ENCODE results near the gene EEF2.
"Not testable (repeated sequence)": the region's sequence is repeated elsewhere in the genome, so short reads cannot be mapped to it uniquely, and the experiment has no call there.

The EEF2 gene

DNA sequence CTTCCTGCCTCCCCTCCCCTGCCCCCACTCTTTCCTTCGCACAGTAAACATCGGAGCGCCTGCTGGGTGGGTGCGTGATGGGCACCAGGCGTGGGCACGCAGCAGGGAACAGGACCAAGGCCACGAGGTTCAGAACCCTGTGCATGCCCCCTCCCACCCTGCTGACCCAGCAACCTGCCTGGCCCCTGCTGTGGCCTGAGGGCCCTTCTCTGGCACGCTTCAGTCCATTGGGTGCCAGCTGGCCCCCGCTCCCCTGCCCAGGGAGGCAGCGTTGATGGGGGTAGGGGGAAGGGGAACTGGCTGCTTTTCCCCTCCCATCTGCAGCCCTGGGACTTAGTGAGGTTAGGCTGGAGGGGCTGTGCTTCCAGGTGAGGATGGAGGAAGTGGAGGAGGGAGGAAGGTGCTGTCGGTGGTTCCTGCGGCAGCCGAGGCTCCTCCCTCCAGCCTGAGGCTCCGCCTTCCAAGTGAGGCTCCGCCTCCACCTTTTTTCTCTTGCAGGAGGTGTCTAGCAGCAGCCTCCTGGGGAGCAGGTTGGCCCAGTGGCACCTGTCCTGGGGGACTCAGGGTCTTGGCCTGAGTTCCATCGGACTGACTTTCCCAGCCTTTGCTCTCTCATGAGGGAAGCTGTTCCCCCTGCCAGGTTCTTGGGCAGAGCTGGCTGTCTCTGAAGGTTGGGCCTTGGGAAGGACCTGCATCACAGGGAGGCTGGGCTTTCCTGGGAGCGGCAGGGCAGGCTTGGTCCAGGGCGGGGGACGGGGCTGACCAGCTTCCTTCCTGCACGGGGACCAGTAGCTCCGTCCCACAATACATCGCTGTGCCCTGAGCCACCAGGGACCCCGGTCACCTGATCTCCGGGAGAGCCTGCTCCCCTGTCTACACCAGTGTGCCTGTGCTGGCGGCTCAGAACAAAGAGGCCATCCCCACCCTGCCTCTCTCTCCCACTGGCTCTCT lies 29.6 kb upstream of the EEF2 start:
- no peak for DNase-seq (ENCODE audit: low spot score)

GRCh38 chr19:4013886-4014540 lies 28.8 kb upstream of the EEF2 start:
- no peak for DNase-seq (ENCODE audit: low spot score)

GRCh38 chr19:4012975-4013634 lies 27.8 kb upstream of the EEF2 start:
- no peak for DNase-seq (ENCODE audit: low spot score)

DNA sequence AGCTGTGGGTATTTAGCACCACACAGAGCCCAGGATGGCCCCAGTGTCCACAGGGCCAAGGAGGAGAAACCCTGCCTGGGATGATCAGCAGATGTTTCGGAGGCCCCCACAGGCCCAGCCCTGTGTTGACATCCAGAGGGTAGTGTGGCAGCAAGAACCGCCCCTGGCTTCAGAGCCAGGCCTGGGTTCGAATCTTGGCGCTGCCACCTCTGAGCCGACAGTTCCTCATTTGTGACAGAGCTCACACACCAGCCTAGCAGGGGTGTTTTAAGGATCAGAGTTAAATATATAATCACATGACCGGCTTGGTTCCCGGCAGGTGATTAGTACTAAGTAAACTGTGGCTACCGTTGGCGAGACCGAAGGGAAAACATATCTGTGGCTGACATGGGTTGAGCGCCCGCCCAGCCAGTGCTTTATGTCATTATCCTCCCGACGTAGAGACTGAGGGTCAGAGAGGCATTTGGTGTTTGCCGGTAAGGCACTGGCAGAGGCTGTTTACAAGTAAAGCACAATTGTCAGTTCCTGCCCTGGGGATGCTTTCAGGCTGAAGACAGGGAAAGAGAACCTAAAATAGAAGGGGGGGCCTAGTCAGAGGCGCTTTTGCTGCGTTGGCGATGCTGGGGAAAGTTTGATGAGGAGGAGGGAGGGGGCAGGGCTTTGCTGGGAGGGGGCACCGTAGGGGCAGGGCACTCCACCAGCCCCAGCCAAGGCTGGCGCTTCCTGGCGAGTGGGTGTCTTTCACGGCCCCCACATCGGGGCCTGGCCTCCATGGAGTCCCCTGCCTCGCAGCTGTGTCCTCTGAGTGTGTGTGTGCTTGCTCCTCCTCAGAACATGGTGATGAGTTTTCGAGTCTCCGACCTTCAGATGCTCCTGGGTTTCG lies 27.1 kb upstream of the EEF2 start:
- DNase-seq (ENCODE audit: low spot score): no peak

DNA sequence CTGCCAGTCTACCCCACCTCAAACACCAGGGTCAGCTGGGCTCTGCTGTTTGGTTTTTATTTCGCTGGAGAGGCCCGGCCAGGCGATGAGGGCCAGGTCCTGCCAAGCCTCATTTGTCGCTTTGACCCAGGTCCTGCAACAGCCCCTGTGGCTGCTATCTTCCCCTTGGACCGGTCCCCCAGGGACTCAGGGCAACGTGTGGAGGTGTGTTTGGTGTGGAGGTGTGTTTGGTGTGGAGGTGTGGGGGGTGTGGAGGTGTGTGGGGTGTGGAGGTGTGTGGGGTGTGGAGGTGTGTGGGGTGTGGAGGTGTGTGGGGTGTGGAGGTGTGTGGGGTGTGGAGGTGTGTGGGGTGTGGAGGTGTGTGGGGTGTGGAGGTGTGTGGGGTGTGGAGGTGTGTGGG lies 26.2 kb upstream of the EEF2 start:
- DNase-seq (ENCODE audit: low spot score): not testable (repeated sequence)

DNA sequence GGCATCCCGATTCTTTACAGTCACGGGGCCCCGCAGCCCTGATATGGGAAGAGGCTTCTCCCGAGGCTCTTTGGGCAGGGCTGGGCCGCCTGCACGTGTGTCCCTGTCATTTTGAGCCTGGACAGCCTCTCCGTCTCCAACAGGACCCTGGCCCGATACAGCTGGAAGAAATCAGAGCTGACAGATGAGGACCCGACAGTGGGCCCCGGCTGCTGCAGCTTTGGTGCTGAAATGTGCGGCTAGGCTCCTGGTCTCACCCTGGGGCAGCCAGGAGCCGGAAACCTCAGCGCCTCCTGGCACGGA lies 25.5 kb upstream of the EEF2 start:
- DNase-seq (ENCODE audit: low spot score): no peak

- DNase-seq (ENCODE audit: low spot score): no peak
These were observed 24.9 kb upstream of the EEF2 start for GRCh38 chr19:4009990-4010807.

GRCh38 chr19:4007836-4008539 lies 22.7 kb upstream of the EEF2 start:
- no peak for DNase-seq (ENCODE audit: low spot score)

- peak; percentile 100 for DNase-seq (ENCODE audit: low spot score)
These were observed 22.0 kb upstream of the EEF2 start, which contains the start of gene PIAS4 for GRCh38 chr19:4007021-4007835. Gene PIAS4 (plus strand): TSS chr19:4007736. CDS start chr19:4007761, 25 bp downstream.

DNA sequence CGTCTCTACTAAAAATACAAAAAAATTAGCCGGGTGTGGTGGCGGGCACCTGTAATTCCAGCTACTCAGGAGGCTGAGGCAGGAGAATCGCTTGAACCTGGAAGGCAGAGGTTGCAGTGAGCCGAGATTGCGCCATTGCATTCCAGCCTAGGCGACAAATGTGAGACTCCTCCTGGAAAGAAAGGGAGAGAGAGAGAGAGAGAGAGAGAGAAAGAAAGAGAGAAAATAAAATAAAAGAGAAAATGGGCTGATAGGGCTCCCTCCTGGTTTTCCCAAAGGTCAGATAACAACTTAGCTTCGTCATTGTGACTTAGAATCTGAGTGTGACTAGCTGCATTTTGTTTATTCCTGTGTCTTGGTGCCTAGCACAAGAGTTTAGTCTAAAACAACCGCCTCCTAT lies 20.2 kb upstream of the EEF2 start:
- DNase-seq (ENCODE audit: low spot score): not testable (repeated sequence)

- DNase-seq (ENCODE audit: low spot score): not testable (repeated sequence)
These were observed 15.5 kb upstream of the EEF2 start for GRCh38 chr19:4000798-4001197.

GRCh38 chr19:3998667-3999412 lies 13.6 kb upstream of the EEF2 start:
- not testable (repeated sequence) for DNase-seq (ENCODE audit: low spot score)

GRCh38 chr19:3995607-3996006 lies 10.3 kb upstream of the EEF2 start:
- no peak for DNase-seq (ENCODE audit: low spot score)

DNA sequence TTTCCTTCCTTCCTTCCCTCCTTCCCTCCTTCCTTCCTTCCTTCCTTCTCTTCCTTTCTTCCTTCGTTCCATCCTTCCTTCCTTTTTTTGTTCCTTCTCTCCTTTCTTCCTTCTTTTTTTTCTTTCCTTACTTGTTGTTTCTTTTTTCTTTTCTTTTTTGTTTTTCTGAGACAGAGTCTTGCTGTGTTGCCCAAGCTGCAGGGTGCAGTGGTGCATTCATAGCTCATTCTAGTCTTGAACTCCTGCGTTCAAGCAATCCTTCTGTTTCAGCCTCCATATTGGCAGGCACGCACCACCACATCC lies 5.5 kb upstream of the EEF2 start:
- no peak for DNase-seq (ENCODE audit: low spot score)

DNA sequence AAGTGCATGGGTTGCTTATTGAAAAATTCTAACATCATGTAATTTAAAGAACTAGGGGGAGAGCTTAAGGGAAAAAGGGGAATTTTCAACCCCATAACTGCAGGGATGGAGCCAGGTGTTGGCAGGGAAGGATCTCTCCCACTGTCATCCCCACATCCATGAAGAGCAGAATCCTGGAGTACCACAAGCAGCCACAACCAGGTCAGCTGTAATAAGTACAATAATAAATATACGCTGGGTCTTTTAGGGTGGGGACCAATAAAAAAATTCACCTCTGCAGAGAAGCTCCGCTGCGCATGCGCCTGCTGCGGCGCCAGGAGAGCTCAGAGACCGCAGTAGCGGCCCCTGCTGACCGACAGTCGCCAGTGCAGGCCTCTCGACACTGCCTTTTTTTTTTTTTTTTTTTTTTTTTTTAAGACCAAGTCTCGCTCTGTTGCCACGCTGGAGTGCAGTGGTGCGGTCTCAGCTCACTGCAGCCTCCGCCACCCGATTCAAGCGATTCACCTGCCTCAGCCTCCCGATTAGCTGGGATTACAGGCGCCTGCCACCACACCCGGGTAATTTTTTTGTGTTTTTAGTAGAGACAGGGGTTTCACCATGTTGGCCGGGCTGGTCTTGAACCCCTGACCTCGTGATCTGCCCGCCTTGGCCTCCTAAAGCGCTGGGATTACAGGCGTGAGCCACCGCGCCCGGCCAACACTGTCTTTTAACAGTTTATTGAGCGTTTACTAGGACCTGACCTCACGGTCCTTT lies 2.5 kb upstream of the EEF2 start:
- DNase-seq (ENCODE audit: low spot score): peak; percentile 89

GRCh38 chr19:3986260-3987041 lies 1.2 kb upstream of the EEF2 start:
- DNase-seq (ENCODE audit: low spot score): peak; percentile 71

DNA sequence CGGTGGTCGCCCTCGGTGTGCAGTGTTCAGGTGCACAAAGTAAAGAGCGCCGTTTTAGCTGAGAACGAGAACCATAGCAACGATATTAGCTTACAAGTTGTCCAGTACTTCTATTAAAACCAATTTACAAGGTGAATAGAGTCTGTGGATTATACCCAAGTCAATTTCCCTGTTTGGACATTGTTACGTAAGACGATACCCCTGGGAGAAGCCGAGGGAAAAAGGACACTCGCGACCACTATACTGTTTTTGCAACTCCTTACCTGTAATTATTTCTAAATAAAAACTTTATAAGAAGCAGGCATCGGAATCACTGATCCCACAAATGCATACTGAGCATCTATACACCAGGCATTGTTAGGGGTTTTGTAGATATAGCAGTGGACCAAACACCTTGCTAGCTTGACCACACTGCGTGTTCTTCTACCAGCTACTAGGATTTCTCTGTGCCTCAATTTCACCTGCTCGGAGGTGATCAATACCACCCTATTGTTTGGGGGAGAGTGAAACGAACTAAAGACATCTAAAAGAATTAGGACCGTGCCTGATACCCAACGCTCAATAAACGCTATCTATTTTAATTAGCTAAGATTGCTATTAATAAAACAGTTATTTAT lies 488 bp upstream of the EEF2 start:
- DNase-seq (ENCODE audit: low spot score): no peak
